Measurements from ENCODE around the gene RALGPS1.

Gene RALGPS1

DNA sequence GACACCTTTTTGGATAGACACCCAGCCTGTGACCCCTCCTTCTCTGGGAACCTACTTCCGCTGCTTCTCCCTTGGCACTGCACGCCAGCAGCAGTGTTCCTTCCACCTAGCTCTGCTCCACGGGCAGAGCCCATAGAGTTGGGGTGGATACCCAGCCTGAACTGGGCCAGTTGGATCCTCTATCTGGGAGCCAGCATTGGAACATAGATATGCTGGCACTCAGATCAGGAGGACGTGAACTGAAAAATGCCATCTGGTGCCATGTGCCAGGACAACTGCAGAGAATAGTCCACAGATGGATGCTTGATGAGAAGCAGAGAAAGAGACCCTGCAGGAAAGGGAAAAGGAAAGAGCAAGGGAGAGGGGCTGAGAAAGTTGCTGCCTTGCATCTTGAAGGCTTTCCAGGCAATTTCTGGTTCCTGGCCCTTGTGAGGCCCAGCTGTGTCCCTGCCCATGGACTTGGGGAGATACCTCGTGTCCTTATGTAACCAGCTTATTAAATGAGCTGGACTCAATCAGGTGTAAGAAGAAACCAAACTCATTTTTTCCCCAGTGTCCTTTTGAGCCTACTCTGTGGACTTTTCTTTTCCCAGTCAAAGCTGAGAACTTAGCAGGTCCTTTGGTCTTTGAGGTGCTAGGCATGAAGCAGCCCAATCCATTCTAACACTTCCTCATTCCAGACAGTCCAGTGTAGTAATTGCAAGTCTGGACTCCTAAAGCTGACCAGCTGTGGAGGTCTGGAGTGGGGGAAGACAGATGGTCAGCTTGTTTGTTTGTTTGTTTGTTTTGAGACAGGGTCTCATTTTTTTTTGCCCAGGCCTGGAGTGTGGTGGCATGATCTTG lies 168.8 kb downstream of the RALGPS1 start:
- Histone ChIP-seq H3K4me1 (ENCODE audit: control insufficient read depth, insufficient read depth, low read length) (no peaks in the 10 kb centered on the region), H3K4me3 (ENCODE audit: low read depth, low read length) (no peak overlapping the region), H3K36me3 (ENCODE audit: control insufficient read depth in 2 of 2, insufficient read depth in 1 of 2, low read length in 2 of 2) (no peaks in the 10 kb centered on the region), H3K27ac (ENCODE audit: extremely low read depth, low read depth, low read length) (no peak overlapping the region), H3K9me3 (ENCODE audit: control insufficient read depth, insufficient read depth, low read depth, low read length) (no peaks in the 10 kb centered on the region)
- POLR2A ChIA-PET = no interaction called here
- CTCF ChIA-PET = interaction anchor here (0.6 to 1.5 kb wide), 3 partner anchors 11 to 143 kb away, joined by 3 to 6 read pairs (median 3); no protein-coding TSS in a partner anchor
- TF ChIP-seq GLI2 (tag by site-specific recombination; IDR thresholded peaks at IDR 0.05; ENCODE audit: borderline replicate concordance, low read depth) (no peak), KLF8 (tag by site-specific recombination; IDR thresholded peaks at IDR 0.05) (no peak), PRDM1 (tag by site-specific recombination; IDR thresholded peaks at IDR 0.05) (0 out of 2 replicates have a peak, but pooled peaks have one; percentile 11), ZNF169 (tag by site-specific recombination; IDR thresholded peaks at IDR 0.05) (no peak), ZNF621 (tag by site-specific recombination; IDR thresholded peaks at IDR 0.05) (no peak)

DNA sequence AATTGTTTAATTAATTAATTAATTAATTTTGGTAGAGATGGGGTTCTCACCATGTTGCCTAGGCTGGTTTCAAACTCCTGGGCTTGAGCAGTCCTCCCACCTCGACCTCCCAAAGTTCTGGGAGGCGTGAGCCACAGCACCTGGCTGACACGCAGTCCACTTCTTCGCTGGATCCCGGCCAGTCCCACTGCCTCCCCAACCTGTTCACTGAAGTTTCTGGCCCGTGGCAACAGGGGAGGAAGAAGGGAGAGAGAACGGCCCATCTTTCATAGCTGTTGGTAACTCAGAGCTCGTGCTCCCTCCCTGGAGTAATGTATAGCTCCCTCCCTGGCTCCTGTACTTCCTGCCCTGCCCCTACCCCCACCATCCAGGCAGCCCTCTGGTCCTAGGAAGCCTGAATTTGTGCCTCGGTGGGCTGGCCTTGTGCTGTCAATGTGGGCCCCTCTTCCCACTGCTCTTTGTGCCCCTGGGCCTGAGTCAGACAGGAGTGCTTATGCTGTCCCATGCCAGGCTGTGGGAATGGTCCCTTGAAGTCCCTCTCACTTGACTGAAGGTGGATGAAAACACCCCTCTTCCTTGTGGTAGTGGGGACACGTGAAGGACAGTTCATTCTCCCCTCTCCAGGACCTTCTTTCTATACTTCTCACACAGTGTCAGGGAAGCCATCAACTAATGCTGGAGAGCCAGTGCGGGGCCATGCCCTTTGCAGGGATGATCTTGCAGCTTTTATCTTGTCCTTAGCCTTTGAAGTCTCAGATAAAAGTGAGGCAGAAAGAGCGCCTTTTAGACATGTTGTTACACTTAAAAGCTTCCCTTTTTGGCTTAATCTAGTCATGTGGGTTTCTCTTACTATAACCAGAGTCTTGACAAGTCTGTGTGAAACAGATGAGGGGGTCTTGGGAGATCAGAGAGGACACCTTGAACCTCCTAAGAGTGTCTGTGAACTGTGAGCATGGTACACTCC lies 169.8 kb downstream of the RALGPS1 start:
- no peak for TF ChIP-seq GFI1B (tag by site-specific recombination; IDR thresholded peaks at IDR 0.05)
- no peak for TF ChIP-seq ZNF555 (tag by site-specific recombination; conservative IDR thresholded peaks at IDR 0.05)
- TF ChIP-seq ZNF747 (tag by site-specific recombination; IDR thresholded peaks at IDR 0.05) = no peak
- TF ChIP-seq ZNF24 (tag by site-specific recombination; IDR thresholded peaks at IDR 0.05) = no peak
- Histone ChIP-seq H3K4me1 (ENCODE audit: control insufficient read depth, insufficient read depth, low read length) (no peaks in the 10 kb centered on the region), H3K4me3 (ENCODE audit: low read depth, low read length) (no peak overlapping the region), H3K27ac (ENCODE audit: extremely low read depth, low read depth, low read length) (no peak overlapping the region), H3K36me3 (ENCODE audit: control insufficient read depth in 2 of 2, insufficient read depth in 1 of 2, low read length in 2 of 2) (no peaks in the 10 kb centered on the region), H3K9me3 (ENCODE audit: control insufficient read depth, insufficient read depth, low read depth, low read length) (no peaks in the 10 kb centered on the region)
- ChIA-PET POLR2A (no interaction called here), CTCF (interaction anchor here (0.6 to 1.5 kb wide), 3 partner anchors 9 to 109 kb away, joined by 3 to 6 read pairs (median 4); no protein-coding TSS in a partner anchor)

- no peaks in the 10 kb centered on the region for H3K4me1 ChIP-seq (ENCODE audit: control insufficient read depth, insufficient read depth, low read length)
- no peak overlapping the region for H3K4me3 ChIP-seq (ENCODE audit: low read depth, low read length)
- POLR2A ChIA-PET = no interaction called here
- H3K36me3 ChIP-seq (ENCODE audit: control insufficient read depth in 2 of 2, insufficient read depth in 1 of 2, low read length in 2 of 2) = no peaks in the 10 kb centered on the region
- H3K27ac ChIP-seq (ENCODE audit: extremely low read depth, low read depth, low read length) = no peak overlapping the region
- no peaks in the 10 kb centered on the region for H3K9me3 ChIP-seq (ENCODE audit: control insufficient read depth, insufficient read depth, low read depth, low read length)
- CTCF ChIA-PET = interaction anchor here (0.8 to 1.5 kb wide), 2 partner anchors 10 to 15 kb away, joined by 4 read pairs; no protein-coding TSS in a partner anchor
- TF ChIP-seq, protein P1, sequence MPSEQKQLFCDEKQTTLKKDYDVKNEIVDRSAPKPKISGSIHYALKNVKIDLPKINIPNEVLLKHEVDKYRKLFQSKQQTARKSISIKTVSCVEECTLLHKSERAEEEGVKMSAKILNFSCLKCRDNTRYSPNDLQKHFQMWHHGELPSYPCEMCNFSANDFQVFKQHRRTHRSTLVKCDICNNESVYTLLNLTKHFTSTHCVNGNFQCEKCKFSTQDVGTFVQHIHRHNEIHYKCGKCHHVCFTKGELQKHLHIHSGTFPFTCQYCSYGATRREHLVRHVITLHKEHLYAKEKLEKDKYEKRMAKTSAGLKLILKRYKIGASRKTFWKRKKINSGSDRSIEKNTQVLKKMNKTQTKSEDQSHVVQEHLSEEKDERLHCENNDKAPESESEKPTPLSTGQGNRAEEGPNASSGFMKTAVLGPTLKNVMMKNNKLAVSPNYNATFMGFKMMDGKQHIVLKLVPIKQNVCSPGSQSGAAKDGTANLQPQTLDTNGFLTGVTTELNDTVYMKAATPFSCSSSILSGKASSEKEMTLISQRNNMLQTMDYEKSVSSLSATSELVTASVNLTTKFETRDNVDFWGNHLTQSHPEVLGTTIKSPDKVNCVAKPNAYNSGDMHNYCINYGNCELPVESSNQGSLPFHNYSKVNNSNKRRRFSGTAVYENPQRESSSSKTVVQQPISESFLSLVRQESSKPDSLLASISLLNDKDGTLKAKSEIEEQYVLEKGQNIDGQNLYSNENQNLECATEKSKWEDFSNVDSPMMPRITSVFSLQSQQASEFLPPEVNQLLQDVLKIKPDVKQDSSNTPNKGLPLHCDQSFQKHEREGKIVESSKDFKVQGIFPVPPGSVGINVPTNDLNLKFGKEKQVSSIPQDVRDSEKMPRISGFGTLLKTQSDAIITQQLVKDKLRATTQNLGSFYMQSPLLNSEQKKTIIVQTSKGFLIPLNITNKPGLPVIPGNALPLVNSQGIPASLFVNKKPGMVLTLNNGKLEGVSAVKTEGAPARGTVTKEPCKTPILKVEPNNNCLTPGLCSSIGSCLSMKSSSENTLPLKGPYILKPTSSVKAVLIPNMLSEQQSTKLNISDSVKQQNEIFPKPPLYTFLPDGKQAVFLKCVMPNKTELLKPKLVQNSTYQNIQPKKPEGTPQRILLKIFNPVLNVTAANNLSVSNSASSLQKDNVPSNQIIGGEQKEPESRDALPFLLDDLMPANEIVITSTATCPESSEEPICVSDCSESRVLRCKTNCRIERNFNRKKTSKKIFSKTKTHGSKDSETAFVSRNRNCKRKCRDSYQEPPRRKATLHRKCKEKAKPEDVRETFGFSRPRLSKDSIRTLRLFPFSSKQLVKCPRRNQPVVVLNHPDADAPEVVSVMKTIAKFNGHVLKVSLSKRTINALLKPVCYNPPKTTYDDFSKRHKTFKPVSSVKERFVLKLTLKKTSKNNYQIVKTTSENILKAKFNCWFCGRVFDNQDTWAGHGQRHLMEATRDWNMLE (tag by site-specific recombination; conservative IDR thresholded peaks at IDR 0.05; ENCODE audit: low read depth) = no peak
- TF ChIP-seq MYNN (tag by site-specific recombination; IDR thresholded peaks at IDR 0.05; ENCODE audit: borderline replicate concordance) = no peak
- TF ChIP-seq, protein P2, sequence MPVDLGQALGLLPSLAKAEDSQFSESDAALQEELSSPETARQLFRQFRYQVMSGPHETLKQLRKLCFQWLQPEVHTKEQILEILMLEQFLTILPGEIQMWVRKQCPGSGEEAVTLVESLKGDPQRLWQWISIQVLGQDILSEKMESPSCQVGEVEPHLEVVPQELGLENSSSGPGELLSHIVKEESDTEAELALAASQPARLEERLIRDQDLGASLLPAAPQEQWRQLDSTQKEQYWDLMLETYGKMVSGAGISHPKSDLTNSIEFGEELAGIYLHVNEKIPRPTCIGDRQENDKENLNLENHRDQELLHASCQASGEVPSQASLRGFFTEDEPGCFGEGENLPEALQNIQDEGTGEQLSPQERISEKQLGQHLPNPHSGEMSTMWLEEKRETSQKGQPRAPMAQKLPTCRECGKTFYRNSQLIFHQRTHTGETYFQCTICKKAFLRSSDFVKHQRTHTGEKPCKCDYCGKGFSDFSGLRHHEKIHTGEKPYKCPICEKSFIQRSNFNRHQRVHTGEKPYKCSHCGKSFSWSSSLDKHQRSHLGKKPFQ (tag by site-specific recombination; IDR thresholded peaks at IDR 0.05) = no peak
- no peak for TF ChIP-seq ZNF707 (tag by site-specific recombination; IDR thresholded peaks at IDR 0.05)
- TF ChIP-seq ZNF600 (tag by site-specific recombination; IDR thresholded peaks at IDR 0.05) = no peak
- TF ChIP-seq GLIS1 (tag by site-specific recombination; IDR thresholded peaks at IDR 0.05) = no peak
- no peak for TF ChIP-seq ZBTB8A (tag by site-specific recombination; IDR thresholded peaks at IDR 0.05)
- no peak for TF ChIP-seq ZNF521 (tag by site-specific recombination; IDR thresholded peaks at IDR 0.05)
- no peak for TF ChIP-seq ZNF175 (tag by site-specific recombination; IDR thresholded peaks at IDR 0.05)
- no peak for TF ChIP-seq ZSCAN16 (tag by site-specific recombination; IDR thresholded peaks at IDR 0.05)
- TF ChIP-seq ZNF138 (tag by site-specific recombination; IDR thresholded peaks at IDR 0.05; ENCODE audit: borderline replicate concordance) = no peak
- no peak for TF ChIP-seq KLF8 (tag by site-specific recombination; IDR thresholded peaks at IDR 0.05)
- TF ChIP-seq ZNF16 (tag by site-specific recombination; IDR thresholded peaks at IDR 0.05; ENCODE audit: low read depth) = no peak
Measured at GRCh38 chr9:127085186-127085585, 170.6 kb downstream of the RALGPS1 start.
